ENCODE measurements around the gene KRT82.

The KRT82 gene

DNA sequence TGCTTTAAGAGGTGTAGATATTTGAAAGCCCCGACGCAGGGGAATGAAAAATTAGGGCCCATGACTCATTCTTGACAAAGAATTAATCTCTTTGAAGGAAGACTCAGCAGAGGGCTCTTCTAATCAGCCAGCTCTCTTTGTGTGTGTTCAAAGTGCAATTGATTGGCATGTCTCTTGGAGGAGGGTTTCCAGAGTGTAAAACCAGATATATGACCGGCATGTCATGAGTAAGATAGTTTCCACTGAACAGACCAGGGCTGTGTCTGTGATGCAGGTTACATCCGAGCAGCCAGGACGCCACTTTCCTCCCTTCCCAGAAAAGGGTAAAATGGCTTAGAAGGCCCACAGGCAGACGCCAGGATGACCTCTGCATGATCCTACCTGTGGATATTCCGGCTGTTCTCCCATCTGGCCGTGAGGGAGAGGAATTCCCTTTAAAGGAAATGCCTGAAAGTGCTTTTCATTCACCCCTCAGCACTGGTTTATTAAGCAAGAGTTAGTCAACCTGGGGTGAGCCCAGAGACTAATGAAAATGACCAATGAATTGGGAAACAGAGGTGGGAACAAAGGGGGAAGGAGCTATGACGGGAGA is 35.3 kb upstream of the KRT82 start:
- no peaks in the 10 kb centered on the region for H3K36me3 ChIP-seq (ENCODE audit: insufficient read depth, low read length)
- no peak overlapping the region for H3K4me2 ChIP-seq (ENCODE audit: low read length)
- peaks cover 33% of the 10 kb centered on the region for H3K27me3 ChIP-seq (ENCODE audit: control insufficient read depth, insufficient read depth, low read length)
- H3K9me3 ChIP-seq (replicated peaks; ENCODE audit: low read length) = no peaks in the 10 kb centered on the region
- no peak overlapping the region for H3K9ac ChIP-seq (ENCODE audit: low read depth, low read length)
- no peak overlapping the region for H3K4me3 ChIP-seq (ENCODE audit: low read length)
- peaks cover 8% of the 10 kb centered on the region for H3K4me1 ChIP-seq (ENCODE audit: control insufficient read depth, insufficient read depth, low read length)

DNA sequence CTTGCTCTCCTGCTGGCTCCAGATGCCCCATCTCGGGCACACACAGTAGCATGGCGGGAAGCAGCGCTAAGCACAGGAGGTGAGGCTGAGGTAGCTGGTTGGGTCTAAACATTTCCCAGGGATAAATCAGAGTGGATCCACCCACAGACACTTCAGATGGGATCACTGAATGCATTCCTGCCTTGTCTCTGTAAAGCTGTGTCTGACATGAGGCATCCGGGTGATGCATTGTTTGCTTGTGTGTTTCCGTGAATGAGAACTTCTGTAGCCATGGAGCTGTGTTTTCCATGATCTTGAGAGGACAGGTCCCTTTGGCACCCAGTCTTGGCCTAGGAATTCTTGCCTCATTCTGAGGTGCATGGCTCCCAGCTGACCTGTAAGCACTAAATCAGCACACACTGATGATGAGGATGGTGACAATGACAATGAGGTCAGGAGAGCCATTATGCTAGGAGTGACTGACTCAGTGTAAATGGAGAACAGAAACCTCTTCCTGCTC is 34.7 kb upstream of the KRT82 start:
- H3K4me1 ChIP-seq (ENCODE audit: control insufficient read depth, insufficient read depth, low read length) = peaks cover 8% of the 10 kb centered on the region
- no peak overlapping the region for H3K9ac ChIP-seq (ENCODE audit: low read depth, low read length)
- H3K9me3 ChIP-seq (replicated peaks; ENCODE audit: low read length) = no peaks in the 10 kb centered on the region
- H3K4me2 ChIP-seq (ENCODE audit: low read length) = no peak overlapping the region
- peaks cover 38% of the 10 kb centered on the region for H3K27me3 ChIP-seq (ENCODE audit: control insufficient read depth, insufficient read depth, low read length)
- no peaks in the 10 kb centered on the region for H3K36me3 ChIP-seq (ENCODE audit: insufficient read depth, low read length)
- H3K4me3 ChIP-seq (ENCODE audit: low read length) = no peak overlapping the region

DNA sequence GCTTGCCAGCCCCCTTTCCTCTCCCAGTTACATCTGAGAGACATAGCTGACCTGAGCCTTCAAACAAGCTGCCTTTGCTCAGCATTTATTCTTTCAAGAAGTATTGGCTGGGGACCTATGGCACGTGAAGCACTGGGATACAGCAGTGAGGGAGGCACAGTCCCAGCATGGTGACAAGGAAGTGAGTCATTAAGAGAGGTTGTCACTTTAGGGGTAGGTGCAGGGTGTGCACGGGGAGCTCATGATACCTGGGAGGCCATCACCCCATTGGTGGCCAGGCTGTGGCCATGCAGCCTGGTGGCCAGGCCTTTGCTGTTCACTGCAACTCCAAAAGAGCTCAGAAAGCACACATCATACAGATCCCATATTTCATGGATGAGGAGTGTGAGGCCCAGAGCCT is 33.7 kb upstream of the KRT82 start:
- Histone ChIP-seq H3K9me3 (replicated peaks; ENCODE audit: low read length) (no peaks in the 10 kb centered on the region), H3K4me1 (ENCODE audit: control insufficient read depth, insufficient read depth, low read length) (peaks cover 8% of the 10 kb centered on the region)

DNA sequence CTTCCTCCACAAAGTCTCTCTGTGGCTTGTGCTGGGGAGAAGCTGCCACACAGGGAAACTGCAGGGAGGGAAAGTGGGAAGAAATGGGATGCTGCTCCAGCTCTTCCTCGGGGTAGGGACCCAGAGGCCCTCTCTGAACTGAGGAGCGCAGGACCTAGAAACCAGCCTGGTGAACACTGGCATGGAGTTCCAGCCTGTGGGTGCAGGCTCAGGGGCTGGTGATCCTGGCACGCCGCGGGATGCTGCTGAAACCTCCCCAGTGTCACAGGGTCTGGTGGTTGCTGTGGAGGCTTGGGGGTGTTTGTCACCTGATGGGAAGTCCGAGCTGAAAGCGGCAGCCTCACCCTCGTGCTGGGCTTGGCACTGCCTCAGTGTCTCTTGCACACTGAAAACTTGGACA is 33.3 kb upstream of the KRT82 start:
- Histone ChIP-seq H3K4me2 (ENCODE audit: low read length) (no peak overlapping the region), H3K27me3 (ENCODE audit: control insufficient read depth, insufficient read depth, low read length) (peaks cover 48% of the 10 kb centered on the region), H3K9me3 (replicated peaks; ENCODE audit: low read length) (no peaks in the 10 kb centered on the region), H3K4me1 (ENCODE audit: control insufficient read depth, insufficient read depth, low read length) (peaks cover 8% of the 10 kb centered on the region), H3K4me3 (ENCODE audit: low read length) (no peak overlapping the region), H3K9ac (ENCODE audit: low read depth, low read length) (no peak overlapping the region), H3K36me3 (ENCODE audit: insufficient read depth, low read length) (no peaks in the 10 kb centered on the region)

More for the DNA sequence above, 33.7 kb upstream of the KRT82 start:
- peaks cover 47% of the 10 kb centered on the region for H3K27me3 ChIP-seq (ENCODE audit: control insufficient read depth, insufficient read depth, low read length)
- no peaks in the 10 kb centered on the region for H3K36me3 ChIP-seq (ENCODE audit: insufficient read depth, low read length)
- H3K4me2 ChIP-seq (ENCODE audit: low read length) = no peak overlapping the region
- H3K4me3 ChIP-seq (ENCODE audit: low read length) = no peak overlapping the region
- no peak overlapping the region for H3K9ac ChIP-seq (ENCODE audit: low read depth, low read length)

DNA sequence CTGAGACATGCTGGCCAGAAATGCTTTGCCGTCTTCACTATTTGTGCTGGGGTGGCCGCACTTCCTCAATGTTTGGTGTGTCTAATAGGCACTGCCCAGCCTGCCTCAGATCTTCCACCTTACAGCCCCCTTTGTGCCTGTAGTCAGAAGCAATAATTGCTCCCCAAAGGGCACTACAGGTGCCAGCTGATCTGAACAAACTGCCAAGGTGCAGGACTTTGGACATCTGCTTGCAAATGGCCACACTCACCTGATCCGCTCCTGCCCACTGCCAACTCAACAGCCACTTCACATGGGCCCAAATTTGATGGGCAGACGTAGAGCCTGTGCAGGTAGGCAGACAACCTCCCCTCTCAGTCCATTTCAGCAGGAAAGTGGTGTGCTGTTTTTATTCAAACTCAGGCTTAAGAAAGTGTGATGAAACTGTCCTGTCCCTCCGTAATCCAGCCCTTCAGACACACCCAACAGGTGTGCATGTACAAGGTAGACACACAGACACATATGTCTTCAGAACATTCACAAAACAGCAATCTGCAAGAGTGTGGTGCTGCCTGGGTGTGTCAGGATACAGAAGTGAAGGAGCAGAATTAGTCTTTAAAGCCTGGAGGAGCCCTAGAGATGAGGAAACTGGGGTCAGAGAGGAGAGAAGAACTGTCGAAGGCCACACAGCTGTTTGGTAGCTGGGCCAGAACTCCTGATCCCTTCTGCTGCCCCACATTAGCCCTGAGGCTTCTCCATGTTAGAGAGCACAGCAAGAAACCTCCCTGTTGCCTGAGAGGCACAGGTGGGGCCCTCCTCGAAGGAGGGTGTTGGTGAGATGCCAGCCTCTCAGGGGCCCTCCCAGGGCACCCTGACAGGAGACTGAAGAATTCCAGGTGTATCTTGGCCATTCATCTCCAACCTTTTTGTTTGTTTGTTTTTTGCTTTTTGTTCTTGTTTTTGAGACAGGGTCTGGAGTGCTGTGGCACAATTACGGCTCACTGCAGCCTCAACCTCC is 32.5 kb upstream of the KRT82 start:
- H3K9me3 ChIP-seq (replicated peaks; ENCODE audit: low read length) = no peaks in the 10 kb centered on the region
- H3K4me1 ChIP-seq (ENCODE audit: control insufficient read depth, insufficient read depth, low read length) = peaks cover 8% of the 10 kb centered on the region
- H3K4me3 ChIP-seq (ENCODE audit: low read length) = no peak overlapping the region
- H3K9ac ChIP-seq (ENCODE audit: low read depth, low read length) = no peak overlapping the region
- H3K4me2 ChIP-seq (ENCODE audit: low read length) = no peak overlapping the region
- no peaks in the 10 kb centered on the region for H3K36me3 ChIP-seq (ENCODE audit: insufficient read depth, low read length)
- H3K27me3 ChIP-seq (ENCODE audit: control insufficient read depth, insufficient read depth, low read length) = peaks cover 43% of the 10 kb centered on the region

DNA sequence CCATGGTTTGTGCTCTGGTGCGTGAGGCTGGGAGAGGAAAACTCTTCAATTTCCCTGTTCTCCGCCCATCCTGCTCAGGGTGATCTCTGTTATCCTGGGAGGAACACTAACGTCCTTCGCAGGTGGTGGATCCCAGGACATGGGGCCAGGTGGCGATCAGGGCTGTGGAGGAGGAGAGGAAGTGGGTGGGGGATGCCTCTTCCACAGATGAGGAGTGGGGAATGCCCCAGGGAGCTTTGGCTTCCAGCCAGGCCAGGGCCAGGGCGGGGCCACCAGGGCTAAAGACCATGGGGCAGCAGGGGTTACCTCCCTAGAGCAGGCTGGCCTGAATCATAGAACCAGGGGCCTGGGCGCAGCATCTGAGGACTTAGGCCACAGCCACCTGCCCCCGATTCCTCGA is 31.4 kb upstream of the KRT82 start:
- Histone ChIP-seq H3K9me3 (replicated peaks; ENCODE audit: low read length) (no peaks in the 10 kb centered on the region), H3K27me3 (ENCODE audit: control insufficient read depth, insufficient read depth, low read length) (peaks cover 52% of the 10 kb centered on the region)

DNA sequence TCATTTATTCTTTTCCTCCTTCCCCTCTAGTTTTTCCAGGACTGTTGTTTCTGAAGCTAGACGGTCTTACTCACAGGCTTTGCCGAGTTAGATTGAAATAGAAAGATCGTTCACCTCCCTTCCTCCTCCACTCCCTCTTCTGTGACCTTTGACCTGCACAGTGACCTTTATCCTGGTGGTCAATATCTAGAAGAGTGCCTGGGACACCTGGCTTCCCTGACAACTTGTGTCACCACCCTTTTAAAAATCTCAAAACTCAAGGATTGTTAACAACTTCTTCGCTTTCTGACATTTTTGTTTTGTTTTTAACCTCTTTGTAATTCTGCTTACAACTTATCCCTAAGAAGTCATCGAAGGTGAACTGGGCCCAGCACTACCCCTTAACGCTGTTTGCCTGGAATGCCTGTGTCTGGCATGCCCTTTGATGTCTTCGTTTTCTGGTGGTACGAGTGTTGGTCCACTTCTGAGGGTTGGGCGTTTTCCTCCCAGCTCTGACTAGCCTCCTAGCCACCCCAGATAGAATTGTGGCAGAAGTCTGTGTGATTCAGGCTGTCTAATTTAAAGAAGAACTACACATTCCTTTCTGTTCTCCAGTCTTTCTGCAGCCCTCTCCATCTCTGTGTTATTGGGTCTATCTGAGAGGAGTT is 30.8 kb upstream of the KRT82 start:
- H3K27me3 ChIP-seq (ENCODE audit: control insufficient read depth, insufficient read depth, low read length) = peaks cover 56% of the 10 kb centered on the region
- H3K9ac ChIP-seq (ENCODE audit: low read depth, low read length) = no peak overlapping the region
- H3K4me3 ChIP-seq (ENCODE audit: low read length) = no peak overlapping the region
- H3K4me2 ChIP-seq (ENCODE audit: low read length) = no peak overlapping the region
- no peaks in the 10 kb centered on the region for H3K4me1 ChIP-seq (ENCODE audit: control insufficient read depth, insufficient read depth, low read length)
- no peaks in the 10 kb centered on the region for H3K36me3 ChIP-seq (ENCODE audit: insufficient read depth, low read length)
- H3K9me3 ChIP-seq (replicated peaks; ENCODE audit: low read length) = no peaks in the 10 kb centered on the region

More for the DNA sequence above, 31.4 kb upstream of the KRT82 start:
- Histone ChIP-seq H3K4me1 (ENCODE audit: control insufficient read depth, insufficient read depth, low read length) (peaks cover 3% of the 10 kb centered on the region), H3K4me2 (ENCODE audit: low read length) (no peak overlapping the region), H3K4me3 (ENCODE audit: low read length) (no peak overlapping the region), H3K9ac (ENCODE audit: low read depth, low read length) (no peak overlapping the region), H3K36me3 (ENCODE audit: insufficient read depth, low read length) (no peaks in the 10 kb centered on the region)

DNA sequence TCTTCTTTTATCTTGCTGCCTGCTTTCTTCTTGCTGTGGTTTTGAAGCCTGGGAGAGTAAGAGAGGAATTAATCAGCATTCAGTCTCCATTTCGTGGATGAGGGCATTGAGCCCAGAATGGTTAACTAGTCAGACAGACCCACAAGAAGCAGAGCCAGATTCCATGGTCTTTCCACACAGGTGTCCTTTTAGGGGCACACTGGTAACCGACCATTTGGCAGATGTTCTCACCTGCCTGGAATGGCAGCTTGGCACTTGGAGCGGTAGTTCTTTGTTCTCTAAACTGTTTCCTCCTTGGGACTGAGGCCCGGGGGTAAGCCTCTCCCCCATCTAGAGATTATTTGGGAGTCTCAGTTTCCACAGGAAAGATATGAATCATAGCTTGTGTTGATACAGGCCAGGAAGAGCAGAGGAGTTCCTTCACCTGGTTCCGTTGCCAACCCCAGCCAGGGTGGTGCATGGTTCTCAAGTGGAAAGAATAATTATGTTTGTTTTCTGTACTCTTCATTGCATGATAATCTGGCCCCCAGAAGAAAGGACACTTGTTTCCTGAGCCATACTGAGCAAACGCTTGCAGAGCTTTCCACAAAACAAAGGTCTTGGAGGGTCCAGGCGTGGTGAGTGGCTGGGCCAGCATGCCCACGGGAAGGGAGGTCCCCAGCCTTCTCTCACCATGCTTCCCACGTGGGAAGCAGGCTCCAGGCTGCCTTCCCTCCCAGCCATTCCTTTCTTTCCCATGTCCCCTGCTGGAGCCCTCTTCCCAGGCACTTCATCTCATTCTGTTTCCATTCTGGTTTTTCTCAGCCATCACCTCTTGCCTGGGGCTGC is 30.1 kb upstream of the KRT82 start:
- Histone ChIP-seq H3K4me1 (ENCODE audit: control insufficient read depth, insufficient read depth, low read length) (no peaks in the 10 kb centered on the region), H3K9ac (ENCODE audit: low read depth, low read length) (no peak overlapping the region), H3K36me3 (ENCODE audit: insufficient read depth, low read length) (no peaks in the 10 kb centered on the region), H3K4me2 (ENCODE audit: low read length) (no peak overlapping the region), H3K9me3 (replicated peaks; ENCODE audit: low read length) (no peaks in the 10 kb centered on the region), H3K4me3 (ENCODE audit: low read length) (no peak overlapping the region), H3K27me3 (ENCODE audit: control insufficient read depth, insufficient read depth, low read length) (peaks cover 64% of the 10 kb centered on the region)

DNA sequence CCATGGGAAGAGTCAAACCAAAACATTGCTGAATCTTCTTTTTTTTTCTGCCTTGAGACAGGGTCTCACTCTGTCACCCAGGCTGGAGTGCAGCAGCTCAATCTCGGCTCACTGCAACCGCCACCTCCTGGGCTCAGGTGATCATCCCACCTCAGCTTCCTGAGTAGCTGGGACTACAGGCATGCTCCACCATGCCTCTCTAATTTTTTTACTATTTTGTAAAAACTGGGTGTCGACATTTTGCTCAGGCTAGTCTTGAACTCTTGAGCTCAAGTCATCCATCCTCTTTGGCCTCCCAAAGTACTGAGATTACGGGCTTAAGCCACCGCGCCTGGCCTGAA is 29.5 kb upstream of the KRT82 start:
- Histone ChIP-seq H3K9me3 (replicated peaks; ENCODE audit: low read length) (no peaks in the 10 kb centered on the region), H3K4me2 (ENCODE audit: low read length) (no peak overlapping the region), H3K4me3 (ENCODE audit: low read length) (no peak overlapping the region), H3K27me3 (ENCODE audit: control insufficient read depth, insufficient read depth, low read length) (peaks cover 69% of the 10 kb centered on the region), H3K9ac (ENCODE audit: low read depth, low read length) (no peak overlapping the region), H3K36me3 (ENCODE audit: insufficient read depth, low read length) (no peaks in the 10 kb centered on the region), H3K4me1 (ENCODE audit: control insufficient read depth, insufficient read depth, low read length) (no peaks in the 10 kb centered on the region)

DNA sequence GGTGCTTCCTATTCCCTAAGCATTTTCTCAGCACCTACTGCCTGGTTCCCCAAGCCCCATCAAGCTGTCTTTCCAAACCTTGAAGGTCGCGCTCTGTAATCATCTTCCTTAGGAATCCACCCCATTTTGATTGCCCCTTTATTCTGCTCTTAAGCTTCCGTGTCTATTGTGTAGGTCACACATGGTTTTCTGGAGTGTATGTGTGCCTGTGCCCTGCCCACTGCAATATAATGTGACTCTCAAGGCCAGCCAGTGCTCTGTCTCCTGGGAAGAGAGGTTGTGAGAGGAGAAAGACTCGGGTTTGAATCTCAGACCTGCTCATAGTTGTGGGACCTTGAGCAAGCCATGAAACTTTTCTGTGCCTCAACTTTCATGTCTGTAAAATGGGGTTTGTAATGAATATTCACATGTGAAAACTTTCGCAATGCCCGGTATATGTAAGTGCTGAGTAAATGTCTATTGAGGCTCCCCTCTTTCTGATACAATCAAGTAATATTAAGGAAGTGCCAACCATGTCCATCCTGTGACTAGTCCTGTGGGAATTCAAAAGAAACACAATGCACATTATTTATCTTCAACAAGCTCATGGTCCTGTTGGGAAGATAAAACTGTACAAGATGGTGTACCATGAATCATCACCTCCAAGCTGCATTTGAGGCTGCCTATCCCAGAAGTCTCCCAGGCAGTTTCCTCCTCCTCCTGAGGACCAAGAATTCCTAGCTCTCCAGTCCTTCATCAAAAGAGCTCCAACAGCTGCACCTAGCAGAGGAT is 28.8 kb upstream of the KRT82 start:
- no peak overlapping the region for H3K4me2 ChIP-seq (ENCODE audit: low read length)
- H3K27me3 ChIP-seq (ENCODE audit: control insufficient read depth, insufficient read depth, low read length) = peaks cover 76% of the 10 kb centered on the region
- no peaks in the 10 kb centered on the region for H3K36me3 ChIP-seq (ENCODE audit: insufficient read depth, low read length)
- H3K9ac ChIP-seq (ENCODE audit: low read depth, low read length) = no peak overlapping the region
- H3K9me3 ChIP-seq (replicated peaks; ENCODE audit: low read length) = no peaks in the 10 kb centered on the region
- no peaks in the 10 kb centered on the region for H3K4me1 ChIP-seq (ENCODE audit: control insufficient read depth, insufficient read depth, low read length)
- H3K4me3 ChIP-seq (ENCODE audit: low read length) = no peak overlapping the region
